BLaER1 (cell line): ENCODE measurements around the gene MAN1B1.

Experiments
- H3K27ac ChIP-seq: shearing (Covaris generic); formaldehyde crosslinking; 2 replicates; pipeline ENCODE4 v1.8.1; 2022
- H3K27me3 ChIP-seq: shearing (Covaris generic); formaldehyde crosslinking; 2 replicates; pipeline ENCODE4 v1.8.1; 2022
- H3K36me3 ChIP-seq: shearing (Covaris generic); formaldehyde crosslinking; 2 replicates; pipeline ENCODE4 v1.8.1; 2022
- H3K4me1 ChIP-seq: shearing (Covaris generic); formaldehyde crosslinking; 2 replicates; pipeline ENCODE4 v1.8.1; 2022
- H3K4me2 ChIP-seq: shearing (Covaris generic); formaldehyde crosslinking; 2 replicates; pipeline ENCODE4 v1.8.1; 2022
- H3K4me3 ChIP-seq: shearing (Covaris generic); formaldehyde crosslinking; 2 replicates; pipeline ENCODE4 v1.8.1; 2022
- H3K9ac ChIP-seq: shearing (Covaris generic); formaldehyde crosslinking; 2 replicates; pipeline ENCODE4 v1.8.1; 2022
- H3K9me3 ChIP-seq: shearing (Covaris generic); formaldehyde crosslinking; 2 replicates; pipeline ENCODE4 v1.8.1; 2022
- H4K20me1 ChIP-seq: shearing (Covaris generic); formaldehyde crosslinking; 2 replicates; pipeline ENCODE4 v1.8.1; 2022
- Cebpa-rat ChIP-seq: shearing (Covaris generic); IDR thresholded peaks from 2 replicates; pipeline ENCODE4 v1.8.1; 2022

MAN1B1 gene

DNA sequence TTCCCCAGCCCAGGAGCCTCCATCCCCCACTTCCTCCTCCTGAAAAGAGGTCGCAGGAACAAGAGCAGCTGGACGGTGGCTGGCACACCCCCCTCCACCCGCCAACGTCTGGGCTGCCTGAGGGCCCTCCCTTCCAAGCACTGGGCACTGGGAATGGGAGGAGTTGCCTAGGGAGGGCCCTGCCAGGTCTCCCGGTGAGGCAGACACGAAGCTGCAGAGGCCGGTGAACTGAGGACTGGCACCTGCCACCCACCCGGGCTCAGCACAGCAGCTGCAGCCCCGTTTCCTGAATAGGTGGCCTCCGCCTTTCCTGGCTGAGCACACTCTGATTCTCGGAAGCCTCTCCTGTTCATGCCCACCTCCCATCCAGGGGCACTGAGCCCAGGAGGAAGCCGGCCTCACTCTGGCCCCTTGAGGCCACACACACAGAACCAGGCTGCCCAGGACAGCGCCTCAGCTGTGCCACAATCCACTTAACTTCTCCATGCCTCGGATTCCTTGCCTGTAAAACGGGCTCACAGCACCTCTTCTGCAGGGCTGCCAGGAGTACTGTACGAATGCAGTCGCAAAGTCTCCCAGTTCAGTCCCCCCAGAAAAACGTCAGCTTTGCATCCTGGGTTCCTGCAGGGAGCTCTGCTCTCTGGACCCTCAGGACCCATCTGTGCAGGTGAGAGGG is 42.1 kb upstream of the MAN1B1 start:
- TF ChIP-seq Cebpa-rat: no peak
- Histone ChIP-seq H3K4me1 (peaks cover 53% of the 10 kb centered on the region), H4K20me1 (peaks cover 74% of the 10 kb centered on the region), H3K27me3 (peaks cover 48% of the 10 kb centered on the region), H3K4me3 (peak overlapping the region; percentile 88), H3K4me2 (peak overlapping the region; percentile 99), H3K36me3 (peaks cover 12% of the 10 kb centered on the region), H3K9ac (peak overlapping the region; percentile 80), H3K9me3 (no peaks in the 10 kb centered on the region), H3K27ac (peak overlapping the region; percentile 71)

DNA sequence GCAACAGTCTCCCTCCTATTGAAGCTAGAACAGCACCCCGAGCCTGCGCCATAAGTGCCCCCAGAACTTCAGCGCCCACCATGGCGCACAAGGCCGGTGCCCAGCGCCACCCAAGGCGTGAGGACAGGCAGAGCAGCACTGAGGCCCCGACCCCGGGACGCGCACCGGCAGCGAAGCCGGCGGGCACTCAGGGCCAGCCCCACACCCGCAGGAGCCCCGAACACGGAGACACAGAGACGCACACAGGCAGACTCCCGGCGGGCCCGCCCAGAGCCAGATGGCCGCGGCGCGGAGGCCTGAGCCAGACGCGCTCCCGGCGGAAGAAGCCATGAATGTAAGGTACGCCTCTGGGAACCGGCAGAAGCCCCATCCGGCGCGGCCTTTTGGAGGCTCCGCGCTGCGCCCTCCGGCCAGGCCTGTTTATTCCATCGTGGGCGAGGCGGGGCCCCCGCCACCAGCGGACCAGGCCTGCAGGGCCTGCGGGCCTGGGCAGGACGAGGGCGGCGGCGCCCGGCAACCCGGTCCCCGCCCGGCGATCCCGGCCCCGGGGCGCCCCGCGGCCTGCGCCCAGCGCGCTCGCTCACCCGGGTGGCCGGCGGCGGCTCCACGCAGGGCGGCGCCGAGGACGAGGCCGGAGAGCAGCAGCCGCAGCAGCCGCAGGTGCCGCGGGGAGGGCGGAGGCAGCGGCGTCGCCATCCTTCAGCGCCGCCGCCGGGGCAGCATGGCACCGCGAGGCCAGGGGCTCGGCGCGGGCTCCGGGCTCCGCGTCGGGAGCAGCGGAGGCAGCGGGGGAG is 41.3 kb upstream of the MAN1B1 start:
- Histone ChIP-seq H3K4me1 (peaks cover 50% of the 10 kb centered on the region), H3K9me3 (no peaks in the 10 kb centered on the region), H3K27ac (peak overlapping the region; percentile 71), H4K20me1 (peaks cover 81% of the 10 kb centered on the region), H3K9ac (peak overlapping the region; percentile 80), H3K27me3 (peaks cover 57% of the 10 kb centered on the region), H3K36me3 (peaks cover 5% of the 10 kb centered on the region), H3K4me2 (peak overlapping the region; percentile 99), H3K4me3 (peak overlapping the region; percentile 88)
- TF ChIP-seq Cebpa-rat: no peak

DNA sequence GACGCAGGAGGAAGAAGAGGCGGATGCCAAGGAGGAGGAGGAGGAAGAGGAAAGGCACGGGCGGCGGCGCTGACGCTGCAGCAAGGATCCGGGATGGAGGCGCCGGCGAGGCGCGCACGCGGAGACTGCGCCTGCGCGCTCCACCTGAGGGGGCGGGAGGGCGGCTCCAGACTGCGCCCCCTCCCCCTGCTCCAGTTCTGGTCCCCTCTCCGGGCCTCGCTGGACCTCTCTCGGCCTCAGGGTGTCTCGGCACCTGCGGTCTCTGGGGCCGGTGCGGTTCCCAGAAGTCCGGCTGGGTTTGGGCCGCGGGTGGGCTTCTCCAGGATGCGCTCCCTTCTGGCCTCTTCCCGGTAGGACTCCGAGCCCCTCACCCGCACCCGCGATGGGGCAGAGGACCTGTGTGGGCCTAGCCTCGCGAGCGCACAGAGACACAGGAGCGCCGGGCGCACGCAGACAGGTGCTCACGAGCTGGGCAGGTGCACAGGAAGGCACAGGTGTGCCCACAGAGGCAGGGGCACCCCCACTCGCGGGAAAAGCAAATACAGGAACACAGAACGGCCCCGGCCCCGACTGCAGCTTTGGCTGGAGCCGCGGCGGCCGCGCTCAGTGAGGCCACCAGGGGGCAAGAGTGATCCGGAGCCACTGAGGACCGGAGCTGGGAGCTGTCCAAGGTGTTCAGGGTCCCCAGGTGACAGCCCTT is 40.5 kb upstream of the MAN1B1 start, which contains the start of gene NPDC1:
Gene NPDC1, minus strand, starts transcription at position 90 of the 700 bp plus-strand sequence. CDS start 188 bp downstream, outside the sequence.
- H3K36me3 ChIP-seq: no peaks in the 10 kb centered on the region
- peaks cover 43% of the 10 kb centered on the region for H3K4me1 ChIP-seq
- H3K27ac ChIP-seq: peak within 1 kb of the TSS; percentile 71
- TF ChIP-seq Cebpa-rat: no peak
- peak within 1 kb of the TSS; percentile 99 for H3K4me2 ChIP-seq
- H4K20me1 ChIP-seq: peaks cover 81% of the 10 kb centered on the region
- H3K27me3 ChIP-seq: peaks cover 64% of the 10 kb centered on the region
- peak within 1 kb of the TSS; percentile 88 for H3K4me3 ChIP-seq
- no peaks in the 10 kb centered on the region for H3K9me3 ChIP-seq
- peak within 1 kb of the TSS; percentile 80 for H3K9ac ChIP-seq

DNA sequence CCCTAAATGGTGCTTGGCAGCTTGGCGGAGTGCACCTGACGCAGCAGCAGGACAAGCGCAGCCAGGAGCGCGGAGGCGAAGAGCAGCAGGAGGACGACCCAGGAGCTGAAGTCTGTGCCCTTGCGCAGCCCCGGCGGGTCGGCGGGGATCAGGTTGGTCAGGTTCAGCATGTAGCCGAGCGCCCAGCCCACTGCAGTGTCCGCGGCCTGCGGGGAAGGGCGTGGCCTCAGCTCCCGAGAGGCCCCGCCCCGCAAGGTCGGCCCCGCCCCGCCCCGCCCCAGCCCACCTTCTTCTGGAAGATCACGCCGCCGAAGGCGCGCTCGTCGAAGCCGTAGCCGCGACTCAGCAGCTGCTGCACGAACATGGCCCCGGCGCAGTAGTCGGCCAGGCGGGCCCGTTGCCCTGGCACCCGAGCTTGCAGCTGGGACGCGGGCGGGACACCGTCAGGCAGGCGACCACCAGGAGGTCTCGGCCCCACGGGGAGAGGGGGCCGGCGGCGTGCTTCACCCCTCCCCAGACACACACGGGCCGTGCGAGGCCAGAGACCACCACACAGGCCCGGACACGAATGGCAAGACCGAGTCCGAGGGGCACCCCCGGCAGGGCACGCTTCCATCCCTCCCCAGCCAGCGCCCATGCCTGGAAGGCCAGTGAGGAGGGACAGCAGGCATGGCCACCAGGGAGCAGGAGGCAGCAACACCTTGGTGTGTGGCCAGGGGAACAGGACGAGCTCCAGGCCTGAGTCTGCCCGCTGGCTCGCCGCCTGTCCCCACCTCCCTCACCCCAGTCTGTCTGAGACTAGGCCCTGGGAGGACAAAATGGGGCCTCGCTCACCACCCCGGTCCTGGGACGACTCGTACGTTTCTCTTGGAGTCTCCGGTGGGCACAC is 37.9 kb upstream of the MAN1B1 start:
- peaks cover 77% of the 10 kb centered on the region for H4K20me1 ChIP-seq
- no peaks in the 10 kb centered on the region for H3K36me3 ChIP-seq
- H3K4me2 ChIP-seq: no peak overlapping the region
- no peak for TF ChIP-seq Cebpa-rat
- H3K4me1 ChIP-seq: peaks cover 32% of the 10 kb centered on the region
- H3K4me3 ChIP-seq: no peak overlapping the region
- peaks cover 91% of the 10 kb centered on the region for H3K27me3 ChIP-seq
- H3K9ac ChIP-seq: no peak overlapping the region
- H3K9me3 ChIP-seq: no peaks in the 10 kb centered on the region
- H3K27ac ChIP-seq: no peak overlapping the region

DNA sequence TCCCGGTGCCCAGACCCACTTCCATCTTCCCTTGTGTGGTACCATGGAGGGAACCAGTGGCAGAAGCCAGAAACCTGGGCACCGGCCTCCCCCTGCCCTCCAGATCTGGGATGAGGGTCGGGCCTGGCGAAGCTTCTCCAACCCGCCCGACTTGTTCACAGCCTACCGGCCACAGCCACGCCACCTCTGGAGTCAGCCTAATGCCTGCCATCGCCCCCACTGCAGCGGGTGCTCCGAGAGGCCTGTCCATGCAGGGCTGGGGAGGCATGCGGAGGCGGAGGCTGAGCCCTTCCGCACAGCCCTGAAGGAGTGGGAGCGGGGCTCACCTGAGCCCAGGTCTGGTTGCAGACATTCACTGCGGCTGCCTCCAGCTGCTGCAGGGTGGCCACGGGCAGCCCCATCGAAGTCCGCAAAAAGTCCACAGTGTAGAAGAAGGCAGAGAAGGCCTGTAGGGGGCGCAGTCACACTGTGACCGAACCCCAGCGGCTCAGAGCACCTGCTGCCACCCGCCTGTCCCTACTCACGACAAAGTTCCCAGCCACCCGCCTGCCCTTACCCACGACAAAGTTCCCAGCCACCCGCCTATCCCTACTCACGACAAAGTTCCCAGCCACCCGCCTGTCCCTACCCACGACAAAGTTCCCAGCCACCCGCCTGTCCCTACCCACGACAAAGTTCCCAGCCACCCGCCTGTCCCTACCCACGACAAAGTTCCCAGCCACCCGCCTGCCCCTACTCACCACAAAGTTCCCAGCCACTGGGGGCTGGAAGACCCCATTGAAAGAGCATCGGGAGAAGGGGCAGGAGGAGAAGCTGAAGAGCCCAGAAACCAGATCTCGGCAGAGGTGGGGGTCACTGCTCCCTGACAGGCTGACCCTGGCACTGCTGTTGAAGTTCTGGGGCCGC is 37.0 kb upstream of the MAN1B1 start:
- no peak overlapping the region for H3K27ac ChIP-seq
- H3K4me1 ChIP-seq: peaks cover 23% of the 10 kb centered on the region
- no peaks in the 10 kb centered on the region for H3K9me3 ChIP-seq
- H3K4me2 ChIP-seq: no peak overlapping the region
- no peaks in the 10 kb centered on the region for H3K36me3 ChIP-seq
- peaks cover 75% of the 10 kb centered on the region for H4K20me1 ChIP-seq
- no peak overlapping the region for H3K4me3 ChIP-seq
- peaks cover 96% of the 10 kb centered on the region for H3K27me3 ChIP-seq
- TF ChIP-seq Cebpa-rat: no peak
- H3K9ac ChIP-seq: no peak overlapping the region

- Histone ChIP-seq H3K36me3 (no peaks in the 10 kb centered on the region), H3K4me1 (peaks cover 15% of the 10 kb centered on the region), H3K4me2 (no peak overlapping the region), H4K20me1 (peaks cover 73% of the 10 kb centered on the region), H3K9me3 (no peaks in the 10 kb centered on the region), H3K27me3 (peaks cover 96% of the 10 kb centered on the region), H3K27ac (no peak overlapping the region), H3K4me3 (no peak overlapping the region), H3K9ac (no peak overlapping the region)
- no peak for TF ChIP-seq Cebpa-rat
Observed at GRCh38 chr9:137050570-137050969, 36.2 kb upstream of the MAN1B1 start.

GRCh38 chr9:137051145-137051724 is 35.5 kb upstream of the MAN1B1 start:
- H3K4me3 ChIP-seq: no peak overlapping the region
- H3K9me3 ChIP-seq: no peaks in the 10 kb centered on the region
- TF ChIP-seq Cebpa-rat: no peak
- H3K27ac ChIP-seq: no peak overlapping the region
- peaks cover 15% of the 10 kb centered on the region; the same call in 1 of the 2 replicates for H3K4me1 ChIP-seq
- no peak overlapping the region for H3K4me2 ChIP-seq
- H3K36me3 ChIP-seq: no peaks in the 10 kb centered on the region
- no peak overlapping the region for H3K9ac ChIP-seq
- peaks cover 71% of the 10 kb centered on the region for H4K20me1 ChIP-seq
- peaks cover 97% of the 10 kb centered on the region for H3K27me3 ChIP-seq

DNA sequence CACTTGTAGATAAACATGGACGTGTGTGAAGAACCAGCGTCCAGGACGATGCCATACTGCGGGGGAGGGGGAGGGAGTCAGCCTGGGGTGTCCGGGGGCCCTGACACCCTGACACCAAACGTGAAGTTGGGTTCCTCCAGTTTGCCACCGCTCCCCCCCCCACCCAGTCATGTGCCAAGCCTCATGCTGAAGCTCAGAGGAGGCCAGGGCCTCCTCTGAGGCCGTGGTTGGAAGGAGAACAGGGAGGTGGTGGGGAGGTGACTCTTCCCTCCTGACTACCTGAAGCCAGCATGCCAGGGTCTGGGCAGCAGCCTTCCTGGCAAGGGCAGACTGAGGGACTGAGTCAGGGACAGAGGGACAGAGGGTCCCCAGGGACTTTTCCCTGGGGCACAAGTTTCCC is 34.5 kb upstream of the MAN1B1 start:
- Histone ChIP-seq H3K4me2 (no peak overlapping the region), H3K4me3 (no peak overlapping the region), H4K20me1 (peaks cover 72% of the 10 kb centered on the region)

More for the DNA sequence above, 34.5 kb upstream of the MAN1B1 start:
- Histone ChIP-seq H3K9me3 (no peaks in the 10 kb centered on the region), H3K4me1 (peaks cover 15% of the 10 kb centered on the region; the same call in 1 of the 2 replicates), H3K27ac (no peak overlapping the region), H3K9ac (no peak overlapping the region), H3K27me3 (peaks cover 93% of the 10 kb centered on the region), H3K36me3 (no peaks in the 10 kb centered on the region)
- no peak for TF ChIP-seq Cebpa-rat
